GM23248 (cell line): ENCODE measurements around the gene SEMA5A.

Experiments used
- EZH2 ChIP-seq: fragments of 200-600 bp; sonication (generic); IDR thresholded peaks from 2 replicates; pipeline ENCODE4 v1.6.1; 2018; ENCODE audit warnings: antibody characterized with exemption, mild to moderate bottlenecking; ENCODE audit not compliant: insufficient read depth, poor library complexity, severe bottlenecking
- EZH2phosphoT487 ChIP-seq: fragments of 200-600 bp; sonication (generic); IDR thresholded peaks from 2 replicates; pipeline ENCODE4 v1.6.1; 2018; ENCODE audit warnings: antibody characterized with exemption, moderate library complexity, mild to moderate bottlenecking, low read depth; ENCODE audit not compliant: insufficient read depth

GRCh38 chr5:9240431-9240830 is 305.4 kb downstream of the SEMA5A start:
- TF ChIP-seq EZH2 (no peak), EZH2phosphoT487 (no peak)
